Ovary (tissue), 9 donors: ENCODE measurements around the gene CBY1. TPM values are rescaled to one million over a fixed set of nuclear protein-coding genes. Genes with fewer than 3 reads are reported as not detected.

ENCODE experiments used
- DNase-seq, 5 donors: peaks; one replicate each; pipeline ENCODE4 v3.0.0-alpha.2; 2019 to 2020
- H3K27ac ChIP-seq, 2 donors: fragments of 200-600 bp; one replicate each; pipeline versions ENCODE4 v1.5.1 to v1.8.0; 2019 to 2022
- H3K27me3 ChIP-seq: fragments of 200-600 bp; one replicate; pipeline ENCODE4 v1.8.0; 2022
- H3K36me3 ChIP-seq: fragments of 200-600 bp; sonication (generic); one replicate; pipeline ENCODE4 v1.5.1; 2019
- H3K4me1 ChIP-seq: one replicate; pipeline ENCODE4 v1.8.1; 2013; ENCODE audit warnings: mild to moderate bottlenecking, moderate library complexity; ENCODE audit not compliant: insufficient read depth
- H3K4me3 ChIP-seq: fragments of 200-600 bp; sonication (generic); one replicate; pipeline ENCODE4 v1.5.1; 2017
- H3K9me3 ChIP-seq, 2 donors: fragments of 200-600 bp in 1 of 2; sonication (generic) in 1 of 2; one replicate each; pipeline versions ENCODE4 v1.5.1 to v1.8.1; 2013 to 2019; ENCODE audit warnings: mild to moderate bottlenecking in 1 of 2, moderate library complexity in 1 of 2
- CTCF ChIP-seq, 3 donors: fragments of 450-650 bp in 2 of 3; fragments of 200-600 bp in 1 of 3; IDR thresholded peaks; one replicate each; pipeline versions ENCODE4 v1.5.1 to v1.8.0; 2016 to 2022; ENCODE audit warnings: antibody characterized with exemption in 3 of 3, mild to moderate bottlenecking in 1 of 3
- EP300 ChIP-seq: sonication (generic); formaldehyde crosslinking; IDR thresholded peaks from one replicate; pipeline ENCODE4 v1.6.1; 2017; ENCODE audit warnings: antibody characterized with exemption
- POLR2A ChIP-seq: fragments of 450-650 bp; IDR thresholded peaks from one replicate; pipeline ENCODE4 v1.6.1; 2017; ENCODE audit warnings: antibody characterized with exemption, mild to moderate bottlenecking, moderate library complexity
- WGBS, 3 donors: extraction: QIAGEN DNeasy Blood & Tissue Kit in 1 of 3; methylation state at CpG; one replicate each; pipeline versions ENCODE4 v1.1.5 to v1.1.7; 2013 to 2017; 5-methylcytosine and 5-hydroxymethylcytosine counted together
- intact Hi-C, 4 donors: fragments of 100-400 bp; cut with DNase I; formaldehyde crosslinking; loops; one replicate each; pipeline versions ENCODE4 v1.11.0 to v1.15.1; 2022 to 2023
- polyA plus RNA-seq, 2 donors: library from polyadenylated mRNA; stranded (reverse); fragments of 200-250 nt in 1 of 2; fragments of 350-450 nt in 1 of 2; fragmentation: Illumina TruSeq in 1 of 2; extraction: RNeasy Lipid Tissue Mini Kit (QIAGEN cat#74804) in 1 of 2; gene quantifications; one replicate each; pipeline ENCODE4 v1.2.3, GENCODE V29; 2013 to 2014
- total RNA-seq, 7 donors: library from RNA; depleted of rRNA in 2 of 7; stranded (reverse); fragments of >200 nt in 2 of 7; fragmentation: NEBNext Ultra II Directional in 3 of 7; extraction: Animal tissue kit (Norgen Biotek cat#: 25700) in 3 of 7; gene quantifications; one replicate each; pipeline versions ENCODE4 v1.1.0 to v1.2.4, GENCODE V29; 2016 to 2023
- donor health status: DM: no; HTN: no; CAD: no; lungs with moderate emphysema.
- donor health status: DM: no; HTN: no; CAD: no.
- donor health status: Bipolar disorder and iron deficiency.
- donor health status: DM: yes; HTN: yes; CAD: no.
- donor health status: DM: no; HTN: no; CAD: no.
- donor health status: DM: yes; HTN: yes; CAD: no.

The CBY1 gene
- total and polyA plus RNA-seq, 9 donors = 15.5 to 84.0 (median 40.5) TPM

GRCh38 chr22:38645430-38645829 lies 11.0 kb upstream of the CBY1 start:
- no peaks in the 10 kb centered on the region for H3K36me3 ChIP-seq
- H3K27ac ChIP-seq = no peak overlapping the region
- no peak overlapping the region for H3K4me3 ChIP-seq
- no peaks in the 10 kb centered on the region for H3K9me3 ChIP-seq
- WGBS, 3 donors = 95 to 97% (median 95%) methylated on average over 6 of the region's 6 CpGs
- no peak for TF ChIP-seq POLR2A
- TF ChIP-seq CTCF (IDR thresholded peaks at IDR 0.05) = no peak
- TF ChIP-seq EP300 = no peak
- intact Hi-C loops = no loop called here
- H3K27me3 ChIP-seq = no peaks in the 10 kb centered on the region
- no peak for DNase-seq
- no peaks in the 10 kb centered on the region for H3K4me1 ChIP-seq

- TF ChIP-seq EP300 = no peak
- TF ChIP-seq POLR2A = no peak
- no peak for TF ChIP-seq CTCF (IDR thresholded peaks at IDR 0.05)
- Histone ChIP-seq H3K9me3 (no peaks in the 10 kb centered on the region), H3K36me3 (no peaks in the 10 kb centered on the region), H3K27me3 (no peaks in the 10 kb centered on the region), H3K4me1 (no peaks in the 10 kb centered on the region), H3K4me3 (no peak overlapping the region), H3K27ac (no peak overlapping the region)
- intact Hi-C loops = no loop called here
- DNase-seq = no peak
- WGBS, 3 donors = 60 to 75% (median 64%) methylated on average over 5 of the region's 5 CpGs
These were observed 6.5 kb upstream of the CBY1 start for GRCh38 chr22:38649841-38650522.

- no peaks in the 10 kb centered on the region for H3K9me3 ChIP-seq
- no peak overlapping the region for H3K4me3 ChIP-seq
- no peak for DNase-seq
- no peak overlapping the region for H3K27ac ChIP-seq
- no peaks in the 10 kb centered on the region for H3K27me3 ChIP-seq
- peaks cover 5% of the 10 kb centered on the region for H3K4me1 ChIP-seq
- TF ChIP-seq POLR2A (no peak), EP300 (no peak), CTCF (IDR thresholded peaks at IDR 0.05) (no peak)
- intact Hi-C loops = no loop called here
- H3K36me3 ChIP-seq = no peaks in the 10 kb centered on the region
These were observed 3.6 kb upstream of the CBY1 start for GRCh38 chr22:38652859-38653258.

- H3K36me3 ChIP-seq = no peaks in the 10 kb centered on the region
- no peaks in the 10 kb centered on the region for H3K27me3 ChIP-seq
- peaks cover 5% of the 10 kb centered on the region for H3K4me1 ChIP-seq
- 95 to 98% (median 97%) methylated on average over 8 of the region's 8 CpGs for WGBS, 3 donors
- TF ChIP-seq CTCF (IDR thresholded peaks at IDR 0.05) = no peak
- TF ChIP-seq POLR2A = no peak
- no peak for TF ChIP-seq EP300
- H3K4me3 ChIP-seq = no peak overlapping the region
- no peak overlapping the region for H3K27ac ChIP-seq
- intact Hi-C loops = no loop called here
- no peak for DNase-seq
- H3K9me3 ChIP-seq = no peaks in the 10 kb centered on the region
These were observed 2.7 kb upstream of the CBY1 start for GRCh38 chr22:38653741-38654140.
